Mesodermal cell (in vitro differentiated cells): Measurements from ENCODE around the gene GRID1.

Experiments
- H3K27ac ChIP-seq: 2 replicates; pipeline ENCODE4 v1.7.0; 2013; ENCODE audit warnings: mild to moderate bottlenecking, low read depth, low read length, moderate library complexity; ENCODE audit not compliant: severe bottlenecking
- H3K36me3 ChIP-seq: 2 replicates; pipeline ENCODE4 v1.7.1; 2013; ENCODE audit warnings: mild to moderate bottlenecking, low read length, moderate library complexity; ENCODE audit not compliant: control insufficient read depth, insufficient read depth
- H3K4me1 ChIP-seq: one replicate; pipeline ENCODE4 v1.7.1; 2013; ENCODE audit warnings: mild to moderate bottlenecking, low read length; ENCODE audit not compliant: insufficient read depth, control insufficient read depth, poor library complexity, severe bottlenecking
- H3K4me3 ChIP-seq: 2 replicates; pipeline ENCODE4 v1.7.0; 2013; ENCODE audit warnings: low read length, control low read depth, mild to moderate bottlenecking; ENCODE audit not compliant: insufficient read depth, poor library complexity, severe bottlenecking; ENCODE audit errors: extremely low read depth
- H3K9me3 ChIP-seq: 2 replicates; pipeline ENCODE4 v1.7.1; 2013; ENCODE audit warnings: mild to moderate bottlenecking, low read length, moderate library complexity; ENCODE audit not compliant: control insufficient read depth
- WGBS, 2 experiments: methylation state at CpG; one replicate each; pipeline ENCODE4 v1.1.5; 2013; ENCODE audit warnings: missing lambda C conversion rate in 2 of 2; ENCODE audit not compliant: insufficient coverage in 2 of 2; 5-methylcytosine and 5-hydroxymethylcytosine counted together

GRID1 gene

DNA sequence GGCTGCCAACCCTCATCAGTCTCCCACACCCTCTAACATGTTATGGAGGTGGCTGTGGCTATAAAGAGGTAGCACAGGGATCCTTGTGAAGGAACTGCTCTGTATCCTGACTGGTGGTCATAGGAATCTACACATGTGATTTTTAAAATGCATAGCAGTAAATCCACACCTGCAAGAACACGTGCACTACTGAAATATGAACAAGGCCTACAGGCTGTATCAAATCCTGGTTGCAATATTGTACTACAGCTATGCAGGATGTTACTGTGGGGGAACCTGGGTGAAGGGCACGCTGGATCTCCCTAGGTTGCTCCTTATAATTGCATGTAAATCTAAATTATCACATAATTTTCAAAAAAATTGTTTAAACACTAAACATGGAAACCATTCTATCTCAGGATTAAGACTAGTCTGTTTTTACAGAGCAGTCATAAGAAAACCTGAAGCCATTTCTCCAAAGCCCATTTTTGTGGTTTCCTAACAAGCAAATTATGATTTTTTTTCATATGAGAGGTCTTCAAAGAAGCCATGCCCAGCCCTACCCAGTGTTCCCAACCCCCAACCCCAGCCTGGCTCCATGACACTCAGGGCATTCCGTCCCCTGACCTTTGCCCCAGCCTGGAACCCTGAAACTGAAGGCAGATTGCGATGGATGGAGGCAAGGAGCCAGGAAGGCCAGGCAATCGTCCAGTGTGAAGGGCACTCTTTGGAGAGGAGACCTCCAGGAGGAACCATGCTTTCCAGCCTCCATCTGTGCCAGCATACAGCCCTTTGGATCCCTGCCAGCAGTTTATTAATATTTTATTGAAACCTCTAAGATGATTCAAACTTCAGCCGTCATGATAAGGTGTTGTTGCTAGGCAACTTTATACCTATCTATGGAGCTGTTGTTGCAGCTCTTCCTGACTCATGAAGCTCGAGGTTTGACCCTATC, 161.0 kb downstream of the GRID1 start:
- WGBS, 2 experiments = 76 to 80% methylated on average over 4 to 5 of the region's 7 CpGs
- Histone ChIP-seq H3K9me3 (no peaks in the 10 kb centered on the region), H3K27ac (no peak overlapping the region), H3K36me3 (no peaks in the 10 kb centered on the region), H3K4me1 (no peaks in the 10 kb centered on the region), H3K4me3 (no peak overlapping the region)

DNA sequence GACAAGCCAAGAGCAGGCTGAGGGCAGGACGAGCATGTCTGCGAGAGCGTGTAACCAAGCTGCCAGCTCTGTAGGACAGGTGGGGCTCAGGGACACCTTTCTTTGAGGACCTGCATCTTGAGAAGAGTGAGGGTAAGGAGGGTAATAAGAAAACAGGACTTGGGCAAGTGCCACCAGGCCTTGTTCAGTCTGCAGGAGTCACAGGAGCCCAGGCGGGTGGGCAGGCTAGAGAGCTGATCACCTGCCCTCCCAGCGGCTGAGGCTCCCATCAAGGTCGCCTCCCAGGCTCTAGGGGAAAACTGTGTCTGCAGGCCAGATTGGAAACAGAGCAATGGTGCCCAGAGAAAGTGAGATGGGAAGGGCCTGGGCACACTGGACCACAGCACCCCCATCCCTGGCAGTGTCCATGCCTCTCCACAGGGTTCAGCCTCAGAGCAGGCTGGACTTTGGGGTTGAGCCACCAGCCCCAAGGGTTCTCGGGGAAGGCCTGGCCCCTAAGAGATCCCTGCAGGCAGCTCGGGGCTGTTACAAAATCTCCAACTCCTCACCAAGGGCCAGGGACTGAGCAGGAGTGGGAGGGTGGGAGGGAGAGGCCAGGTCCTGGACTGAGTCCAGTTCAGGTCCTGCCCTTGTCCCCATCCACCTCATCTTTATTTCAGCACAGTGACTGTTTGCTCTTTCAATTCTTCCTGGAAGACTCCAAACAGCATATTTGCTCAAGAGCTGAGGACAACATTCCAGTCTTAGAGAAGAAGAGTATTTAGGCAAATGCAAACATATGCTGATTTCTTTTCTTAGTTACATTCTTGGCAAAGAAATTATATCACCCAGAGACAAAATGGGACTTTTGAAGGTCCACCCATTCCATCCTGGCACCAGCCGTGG, 161.9 kb downstream of the GRID1 start:
- no peaks in the 10 kb centered on the region for H3K36me3 ChIP-seq
- no peaks in the 10 kb centered on the region for H3K4me1 ChIP-seq
- H3K9me3 ChIP-seq = no peaks in the 10 kb centered on the region
- no peak overlapping the region for H3K27ac ChIP-seq
- WGBS, 2 experiments = 78 to 90% methylated on average over 6 to 7 of the region's 9 CpGs
- H3K4me3 ChIP-seq = no peak overlapping the region

DNA sequence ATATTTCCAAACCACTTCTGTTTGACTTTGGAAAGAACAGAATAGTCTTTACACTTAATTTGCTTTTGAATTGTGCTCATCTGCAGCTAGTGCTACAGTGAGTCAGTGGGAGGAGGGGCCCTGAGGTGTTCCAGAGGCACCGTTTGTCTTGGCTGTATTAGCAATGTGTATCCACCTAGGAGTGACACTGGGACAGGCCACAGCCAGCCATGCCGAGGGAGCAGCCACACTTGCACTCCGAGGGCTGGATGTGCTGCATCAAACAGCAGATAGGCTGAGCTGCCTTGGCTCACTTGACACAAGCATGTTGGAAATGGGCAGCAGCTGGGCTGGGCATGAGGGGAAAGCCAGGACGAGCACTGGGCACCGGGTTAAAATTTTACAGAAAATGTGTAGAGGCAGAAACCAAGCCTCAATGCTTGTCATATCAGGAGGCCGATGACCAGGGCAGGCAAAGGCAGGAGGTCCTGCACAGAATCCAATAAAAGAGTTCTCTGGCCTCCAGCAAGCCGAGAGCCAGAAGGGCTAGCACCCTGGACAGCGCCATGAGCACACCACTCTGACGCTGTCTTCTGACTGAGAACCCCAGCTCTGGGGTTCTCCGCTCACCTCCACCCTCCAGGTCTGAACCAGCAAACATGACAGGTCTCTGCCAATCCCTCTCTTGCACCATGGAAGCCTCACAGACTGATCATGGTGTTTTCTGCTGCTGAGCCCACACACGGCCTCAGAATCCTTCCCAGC, 163.3 kb downstream of the GRID1 start:
- H3K4me3 ChIP-seq = no peak overlapping the region
- 53 to 55% methylated on average over 8 to 10 of the region's 11 CpGs for WGBS, 2 experiments
- H3K9me3 ChIP-seq = no peaks in the 10 kb centered on the region
- H3K27ac ChIP-seq = no peak overlapping the region
- H3K4me1 ChIP-seq = no peaks in the 10 kb centered on the region
- no peaks in the 10 kb centered on the region for H3K36me3 ChIP-seq

DNA sequence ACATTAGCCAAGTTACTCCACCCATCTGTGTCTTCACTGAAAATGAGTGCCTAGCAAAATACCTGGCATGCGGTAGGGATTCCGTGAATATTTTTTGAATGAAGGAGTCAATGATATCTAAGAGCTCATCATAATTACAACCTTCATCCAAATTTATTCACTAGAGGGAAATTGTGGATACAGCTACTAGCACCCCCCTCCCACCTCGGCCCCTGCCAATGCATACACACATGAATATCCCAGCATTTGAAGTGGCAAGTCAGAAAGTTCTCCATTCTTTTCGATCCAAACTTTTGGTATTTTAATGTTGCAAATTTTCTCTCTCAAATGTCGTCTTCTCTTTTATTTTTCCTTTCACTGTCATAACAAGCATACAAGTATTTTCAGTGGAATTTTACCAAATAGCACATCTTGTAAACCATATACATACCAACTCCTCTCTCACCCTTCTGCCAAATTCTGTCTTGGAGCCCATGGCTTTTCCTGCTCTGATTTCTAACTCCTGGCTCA, 164.3 kb downstream of the GRID1 start:
- H3K4me3 ChIP-seq = no peak overlapping the region
- no peak overlapping the region for H3K27ac ChIP-seq
- no peaks in the 10 kb centered on the region for H3K9me3 ChIP-seq
- no peaks in the 10 kb centered on the region for H3K4me1 ChIP-seq
- 88 to 92% methylated on average over 2 of the region's 5 CpGs for WGBS, 2 experiments
- H3K36me3 ChIP-seq = no peaks in the 10 kb centered on the region

DNA sequence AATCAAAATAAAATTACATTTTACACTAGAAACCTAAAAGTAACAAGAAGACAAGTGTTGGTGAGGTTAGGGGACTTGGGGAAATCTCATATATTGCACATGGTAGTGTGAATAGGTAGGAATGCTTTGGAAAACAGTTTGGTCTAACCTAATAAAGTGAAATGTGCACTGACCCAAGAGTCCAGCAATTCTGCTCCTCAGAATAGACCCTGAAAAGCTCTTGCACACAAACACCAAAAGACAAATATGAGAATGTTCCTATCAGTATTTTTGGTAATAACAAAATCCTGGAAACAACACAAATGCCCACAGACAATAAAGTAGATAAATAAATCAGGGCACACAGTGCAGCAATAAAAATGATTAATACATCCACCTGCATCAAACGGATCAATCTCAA, 165.7 kb downstream of the GRID1 start:
- Histone ChIP-seq H3K4me1 (no peaks in the 10 kb centered on the region), H3K27ac (no peak overlapping the region), H3K4me3 (no peak overlapping the region), H3K36me3 (no peaks in the 10 kb centered on the region), H3K9me3 (no peaks in the 10 kb centered on the region)
- WGBS, 2 experiments = 100% methylated on average over 1 of the region's 1 CpG; no CpG with 5 or more reads in 1 of the 2 experiments

DNA sequence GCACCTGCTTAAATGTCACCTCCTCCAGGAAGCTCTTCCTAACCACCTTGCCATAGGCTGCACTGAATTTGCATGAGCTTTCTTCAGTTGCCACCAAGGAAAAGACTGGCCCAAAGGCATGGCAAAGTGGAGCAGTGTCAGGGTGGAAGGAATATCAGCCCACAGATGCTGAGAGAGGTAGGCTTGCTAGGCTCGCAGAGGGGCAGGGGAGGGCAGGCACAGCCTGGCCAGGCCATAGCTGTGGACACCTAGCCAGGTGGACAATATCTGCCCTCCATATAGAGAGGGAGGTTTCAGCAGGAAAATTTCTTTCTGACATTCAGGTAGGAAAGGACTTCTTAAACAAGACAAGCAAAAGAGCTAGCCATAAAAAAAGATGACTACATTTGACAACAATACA, 166.3 kb downstream of the GRID1 start:
- no peak overlapping the region for H3K4me3 ChIP-seq
- no peaks in the 10 kb centered on the region for H3K9me3 ChIP-seq
- no peaks in the 10 kb centered on the region for H3K36me3 ChIP-seq
- 67% methylated on average over 1 of the region's 1 CpG; no CpG with 5 or more reads in 1 of the 2 experiments for WGBS, 2 experiments
- no peaks in the 10 kb centered on the region for H3K4me1 ChIP-seq
- no peak overlapping the region for H3K27ac ChIP-seq

DNA sequence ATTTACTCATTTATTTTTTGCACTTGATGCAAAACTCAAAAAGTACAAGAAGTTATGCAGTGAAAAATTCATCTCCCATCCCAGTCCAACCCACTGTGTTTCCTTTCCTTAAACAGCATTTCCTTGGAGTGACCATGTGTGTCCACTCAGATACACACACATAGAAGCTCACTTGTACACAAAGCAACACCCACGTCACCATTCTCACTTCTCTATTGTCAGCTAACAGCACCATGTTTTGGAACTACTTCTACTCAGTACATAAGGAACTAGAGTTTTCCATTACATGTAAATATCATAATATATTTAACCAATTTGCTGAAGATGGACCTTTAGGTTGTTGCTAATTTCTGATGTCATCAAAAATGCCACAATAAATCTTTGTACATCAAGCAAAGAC, 167.6 kb downstream of the GRID1 start:
- Histone ChIP-seq H3K9me3 (no peaks in the 10 kb centered on the region), H3K4me1 (no peaks in the 10 kb centered on the region), H3K36me3 (no peaks in the 10 kb centered on the region), H3K4me3 (no peak overlapping the region), H3K27ac (no peak overlapping the region)
- WGBS, 2 experiments = 100% methylated on average over 1 of the region's 1 CpG; no CpG with 5 or more reads in 1 of the 2 experiments

DNA sequence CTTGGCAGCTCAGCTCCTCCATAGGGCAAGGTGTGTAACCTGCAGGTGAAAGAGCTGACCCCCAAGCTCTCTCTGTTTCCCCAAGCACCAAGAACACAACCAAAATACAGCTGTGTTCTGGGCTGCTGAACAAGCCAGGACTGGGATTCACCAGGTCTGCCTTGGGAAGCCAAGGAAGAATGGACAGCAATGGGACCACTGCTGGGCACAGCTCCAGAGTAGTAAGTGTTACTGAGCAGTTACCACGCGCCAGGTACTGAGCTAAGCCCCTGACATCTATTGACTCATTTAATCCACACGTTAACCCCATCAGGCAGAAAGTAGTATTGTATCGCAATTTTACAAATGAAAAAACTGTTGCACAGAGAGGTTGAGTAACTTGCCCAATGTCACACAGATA, 168.3 kb downstream of the GRID1 start:
- 88 to 96% methylated on average over 3 to 4 of the region's 4 CpGs for WGBS, 2 experiments
- no peak overlapping the region for H3K27ac ChIP-seq

DNA sequence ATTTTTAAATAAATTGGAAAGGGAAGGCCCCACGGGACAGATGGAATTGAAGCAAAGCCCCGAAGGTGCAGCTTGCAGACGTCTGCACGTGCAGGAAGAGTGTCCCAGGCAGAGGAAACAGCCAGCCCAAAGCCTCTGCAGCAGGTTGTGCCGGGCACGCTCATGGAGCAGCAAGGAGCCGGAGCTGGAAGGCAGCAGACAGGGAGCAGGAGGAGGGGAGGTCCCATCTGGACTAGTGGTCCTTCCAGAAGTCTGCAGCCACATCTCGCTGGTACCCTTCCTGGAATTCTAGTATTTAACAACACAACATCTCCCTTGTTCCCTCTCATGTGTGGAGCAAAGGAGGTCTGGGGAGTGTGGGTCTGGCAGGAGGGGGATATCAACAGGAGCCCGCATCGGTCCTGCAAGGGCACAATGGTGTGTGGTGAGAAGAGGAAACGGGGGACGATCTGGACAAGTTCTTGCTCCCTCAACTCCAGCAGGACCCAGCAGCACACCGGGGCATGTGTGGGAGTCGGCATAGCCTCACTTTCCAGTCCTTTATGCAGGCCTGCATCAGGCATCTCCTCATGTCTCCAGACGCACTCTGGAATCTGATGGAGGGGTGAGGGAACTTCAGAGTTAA, 169.3 kb downstream of the GRID1 start:
- WGBS, 2 experiments = 86 to 88% methylated on average over 9 of the region's 15 CpGs

More for the DNA sequence above, 168.3 kb downstream of the GRID1 start:
- H3K4me3 ChIP-seq = no peak overlapping the region
- no peaks in the 10 kb centered on the region for H3K36me3 ChIP-seq
- no peaks in the 10 kb centered on the region for H3K9me3 ChIP-seq
- H3K4me1 ChIP-seq = no peaks in the 10 kb centered on the region

More for the DNA sequence above, 169.3 kb downstream of the GRID1 start:
- Histone ChIP-seq H3K4me3 (no peak overlapping the region), H3K27ac (no peak overlapping the region), H3K4me1 (no peaks in the 10 kb centered on the region), H3K36me3 (no peaks in the 10 kb centered on the region), H3K9me3 (no peaks in the 10 kb centered on the region)
